HUES6 (cell line): ENCODE results near the gene EPHB1.
"Not testable (repeated sequence)": the region's sequence is repeated elsewhere in the genome, so short reads cannot be mapped to it uniquely, and the experiment has no call there.

Experiments used
- H3K27ac ChIP-seq: 2 replicates; pipeline ENCODE4 v1.7.0; 2013; ENCODE audit warnings: low read depth, mild to moderate bottlenecking, low read length, inconsistent platforms
- H3K27me3 ChIP-seq: 2 replicates; pipeline ENCODE4 v1.6.1; 2013; ENCODE audit warnings: low read length; ENCODE audit not compliant: control insufficient read depth, insufficient read depth
- H3K36me3 ChIP-seq: 2 replicates; pipeline ENCODE4 v1.6.1; 2013; ENCODE audit warnings: low read length; ENCODE audit not compliant: control insufficient read depth, insufficient read depth
- H3K4me1 ChIP-seq: 2 replicates; pipeline ENCODE4 v1.6.1; 2013; ENCODE audit warnings: low read length; ENCODE audit not compliant: control insufficient read depth, insufficient read depth
- H3K4me3 ChIP-seq: 2 replicates; pipeline ENCODE4 v1.5.1; 2013; ENCODE audit warnings: low read depth, low read length
- H3K9ac ChIP-seq: one replicate; pipeline ENCODE4 v1.6.1; 2013; ENCODE audit warnings: mild to moderate bottlenecking, low read length
- H3K9me3 ChIP-seq: 2 replicates; pipeline ENCODE4 v1.6.1; 2013; ENCODE audit warnings: low read depth, low read length; ENCODE audit not compliant: control insufficient read depth, insufficient read depth

Gene EPHB1

DNA sequence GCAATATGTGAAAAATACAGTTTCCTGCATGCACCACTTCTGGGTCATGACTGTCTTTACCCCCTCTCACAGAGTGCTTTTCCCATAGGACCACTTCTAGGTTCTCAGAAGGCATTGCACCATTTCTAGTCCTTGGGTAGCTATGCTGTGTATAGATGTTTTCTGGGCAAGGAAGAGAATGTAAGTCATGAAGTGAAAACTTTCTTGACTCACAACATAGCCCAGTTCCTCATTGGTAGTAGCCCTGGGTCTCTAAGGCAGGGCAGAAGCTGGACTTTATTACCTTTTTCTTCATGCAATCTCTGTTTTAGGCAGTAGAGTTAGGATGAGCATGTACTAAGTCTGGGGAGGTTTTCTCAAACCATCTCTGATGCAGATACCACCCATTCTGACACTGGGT is 203.1 kb downstream of the EPHB1 start:
- H3K36me3 ChIP-seq: no peaks in the 10 kb centered on the region
- no peaks in the 10 kb centered on the region for H3K27me3 ChIP-seq
- no peak overlapping the region for H3K9ac ChIP-seq
- H3K9me3 ChIP-seq: no peaks in the 10 kb centered on the region
- no peaks in the 10 kb centered on the region for H3K4me1 ChIP-seq
- H3K4me3 ChIP-seq: no peak overlapping the region
- H3K27ac ChIP-seq: no peak overlapping the region

DNA sequence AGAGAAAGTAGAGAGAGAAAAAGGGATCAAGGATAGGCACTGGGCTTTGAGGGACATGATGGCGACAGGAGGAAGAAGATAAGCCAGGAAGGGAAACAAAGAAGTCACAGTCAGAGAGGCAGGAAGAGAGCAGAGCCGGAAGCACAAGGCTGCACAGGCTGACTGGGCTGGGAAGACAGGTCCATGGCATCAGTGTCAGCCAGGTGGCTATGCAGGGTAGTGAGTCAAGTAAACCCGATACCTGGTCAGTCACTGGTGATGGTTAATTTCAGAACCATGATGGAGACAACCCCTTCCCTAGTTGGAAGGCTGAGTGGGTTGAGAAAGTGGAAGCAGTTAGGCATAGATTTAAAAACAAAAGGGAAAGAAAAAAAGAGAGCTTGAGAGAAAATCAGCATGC is 203.8 kb downstream of the EPHB1 start:
- no peaks in the 10 kb centered on the region for H3K27me3 ChIP-seq
- H3K9me3 ChIP-seq: no peaks in the 10 kb centered on the region
- H3K36me3 ChIP-seq: no peaks in the 10 kb centered on the region
- no peak overlapping the region for H3K9ac ChIP-seq
- no peak overlapping the region for H3K4me3 ChIP-seq
- H3K27ac ChIP-seq: no peak overlapping the region
- H3K4me1 ChIP-seq: no peaks in the 10 kb centered on the region

DNA sequence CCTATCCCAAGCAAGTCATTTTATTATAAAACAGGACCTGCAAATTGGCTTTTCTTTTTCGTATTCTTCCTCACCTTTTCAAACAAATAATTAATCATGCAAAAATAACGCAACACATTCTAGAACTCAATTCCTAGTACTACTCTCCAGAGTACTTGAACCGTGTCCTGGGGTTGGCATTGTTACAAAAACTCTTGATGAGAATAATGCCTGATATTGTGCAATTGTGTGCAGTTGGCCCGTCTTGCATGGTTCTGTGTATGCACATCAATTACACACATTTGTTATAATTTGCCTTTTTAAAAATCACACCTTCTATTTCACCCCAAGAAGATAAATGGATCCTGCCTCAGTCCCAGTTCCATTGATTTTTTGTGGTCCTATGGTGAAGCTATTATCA is 205.4 kb downstream of the EPHB1 start:
- Histone ChIP-seq H3K36me3 (no peaks in the 10 kb centered on the region), H3K27ac (no peak overlapping the region), H3K27me3 (no peaks in the 10 kb centered on the region), H3K4me3 (no peak overlapping the region), H3K4me1 (no peaks in the 10 kb centered on the region), H3K9me3 (no peaks in the 10 kb centered on the region), H3K9ac (no peak overlapping the region)

DNA sequence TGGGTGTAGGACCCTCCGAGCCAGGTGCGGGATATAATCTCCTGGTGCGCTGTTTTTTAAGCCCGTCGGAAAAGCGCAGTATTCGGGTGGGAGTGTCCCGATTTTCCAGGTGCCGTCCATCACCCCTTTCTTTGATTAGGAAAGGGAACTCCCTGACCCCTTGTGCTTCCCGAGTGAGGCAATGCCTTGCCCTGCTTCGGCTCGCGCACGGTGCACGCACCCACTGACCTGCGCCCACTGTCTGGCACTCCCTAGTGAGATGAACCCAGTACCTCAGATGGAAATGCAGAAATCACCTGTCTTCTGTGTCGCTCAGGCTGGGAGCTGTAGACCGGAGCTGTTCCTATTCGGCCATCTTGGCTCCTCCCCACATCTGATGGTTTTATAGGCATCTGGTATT is 210.6 kb downstream of the EPHB1 start:
- H3K9ac ChIP-seq, H3K4me3 ChIP-seq, H3K36me3 ChIP-seq, H3K4me1 ChIP-seq, H3K27ac ChIP-seq, H3K27me3 ChIP-seq: not testable (repeated sequence)
- H3K9me3 ChIP-seq: peaks cover 16% of the 10 kb centered on the region

DNA sequence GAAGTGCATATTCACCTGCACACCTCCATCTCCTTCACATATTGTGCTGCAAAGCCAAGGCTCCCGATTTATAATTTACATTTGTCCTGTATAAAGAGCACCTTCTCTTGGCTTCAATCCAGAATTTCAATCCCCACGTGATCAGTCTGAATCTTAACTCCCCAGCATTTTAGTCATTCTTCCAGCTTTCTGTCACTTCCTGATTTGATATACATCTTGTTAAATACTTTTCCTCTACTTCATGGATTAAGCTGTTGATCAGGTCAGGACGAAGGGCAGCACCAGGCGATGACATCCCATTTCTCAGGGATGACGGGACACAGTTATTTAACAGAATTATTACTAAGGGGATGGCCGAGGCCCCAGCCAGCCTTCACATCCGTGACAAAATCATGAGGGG is 212.5 kb downstream of the EPHB1 start:
- Histone ChIP-seq H3K36me3 (no peaks in the 10 kb centered on the region), H3K4me1 (no peaks in the 10 kb centered on the region), H3K27me3 (no peaks in the 10 kb centered on the region), H3K9me3 (peaks cover 16% of the 10 kb centered on the region), H3K27ac (no peak overlapping the region), H3K9ac (no peak overlapping the region), H3K4me3 (no peak overlapping the region)

DNA sequence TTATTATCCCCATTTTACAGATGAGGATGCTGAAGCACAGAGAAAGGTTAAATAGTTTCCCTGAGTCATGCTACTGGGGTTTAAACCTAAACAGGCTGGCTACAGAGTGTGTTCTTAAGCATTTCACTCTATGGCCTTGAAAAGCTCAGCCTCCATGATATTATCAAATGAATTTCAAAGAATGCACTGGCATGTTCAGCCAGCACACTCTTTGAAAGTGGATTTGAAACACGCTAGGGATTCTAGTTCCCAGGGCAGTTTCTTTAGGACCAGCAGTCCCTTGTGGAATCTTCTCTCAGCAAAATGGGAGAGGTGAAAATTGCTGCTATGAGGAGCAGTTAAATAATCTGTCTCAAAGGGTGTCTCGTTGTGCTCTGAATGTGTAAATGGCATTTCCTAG is 213.3 kb downstream of the EPHB1 start:
- H3K9ac ChIP-seq: no peak overlapping the region
- no peak overlapping the region for H3K4me3 ChIP-seq

DNA sequence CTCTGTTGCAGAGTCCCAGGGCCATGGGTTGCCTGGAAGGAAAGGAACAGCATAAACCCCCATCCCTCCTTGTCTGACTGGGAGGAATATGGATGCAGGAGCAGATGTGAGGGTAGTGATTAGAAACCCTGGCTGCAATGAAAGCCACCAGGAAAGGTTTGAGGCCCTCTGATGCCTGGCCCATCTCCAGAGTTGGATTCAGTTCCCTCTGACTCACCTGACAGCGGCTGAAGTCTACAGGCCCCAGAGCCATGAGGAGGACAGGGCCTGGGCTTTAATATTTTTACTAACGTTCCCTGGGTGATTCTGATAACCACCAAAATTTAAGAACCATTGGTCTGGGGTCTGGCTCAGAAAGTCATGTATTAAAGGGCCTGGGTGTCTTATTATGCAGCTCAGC is 214.0 kb downstream of the EPHB1 start:
- H3K27ac ChIP-seq: no peak overlapping the region
- no peaks in the 10 kb centered on the region for H3K27me3 ChIP-seq
- H3K9me3 ChIP-seq: peaks cover 16% of the 10 kb centered on the region
- no peaks in the 10 kb centered on the region for H3K4me1 ChIP-seq
- H3K4me3 ChIP-seq: no peak overlapping the region
- no peaks in the 10 kb centered on the region for H3K36me3 ChIP-seq
- H3K9ac ChIP-seq: no peak overlapping the region

More for the DNA sequence above, 213.3 kb downstream of the EPHB1 start:
- Histone ChIP-seq H3K36me3 (no peaks in the 10 kb centered on the region), H3K4me1 (no peaks in the 10 kb centered on the region), H3K27ac (no peak overlapping the region), H3K9me3 (peaks cover 16% of the 10 kb centered on the region), H3K27me3 (no peaks in the 10 kb centered on the region)

DNA sequence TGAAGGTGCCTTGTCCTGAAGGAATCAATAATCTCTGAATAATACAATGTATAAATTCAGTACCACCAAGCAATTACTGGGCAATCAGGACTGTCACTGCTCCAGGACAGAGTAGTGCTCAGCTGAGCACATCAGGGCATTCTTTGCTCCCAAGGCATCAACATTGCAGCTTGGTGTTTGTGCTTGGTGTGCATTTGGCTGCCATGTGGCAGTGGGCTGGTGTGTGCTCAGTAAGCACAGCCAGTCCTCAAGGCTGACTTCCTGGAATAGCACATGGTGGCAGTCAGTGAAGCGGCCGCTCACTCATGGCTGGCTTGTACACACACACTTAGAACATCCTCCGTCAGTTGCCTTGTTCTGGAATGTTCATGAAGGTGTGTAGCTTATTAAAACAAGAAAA is 217.0 kb downstream of the EPHB1 start:
- H3K36me3 ChIP-seq: no peaks in the 10 kb centered on the region
- no peaks in the 10 kb centered on the region for H3K27me3 ChIP-seq
- H3K27ac ChIP-seq: no peak overlapping the region
- no peak overlapping the region for H3K4me3 ChIP-seq
- H3K9ac ChIP-seq: no peak overlapping the region
- 0 out of 2 replicates have a peak, but pooled peaks cover under 1% of the 10 kb centered on the region for H3K9me3 ChIP-seq
- H3K4me1 ChIP-seq: no peaks in the 10 kb centered on the region

DNA sequence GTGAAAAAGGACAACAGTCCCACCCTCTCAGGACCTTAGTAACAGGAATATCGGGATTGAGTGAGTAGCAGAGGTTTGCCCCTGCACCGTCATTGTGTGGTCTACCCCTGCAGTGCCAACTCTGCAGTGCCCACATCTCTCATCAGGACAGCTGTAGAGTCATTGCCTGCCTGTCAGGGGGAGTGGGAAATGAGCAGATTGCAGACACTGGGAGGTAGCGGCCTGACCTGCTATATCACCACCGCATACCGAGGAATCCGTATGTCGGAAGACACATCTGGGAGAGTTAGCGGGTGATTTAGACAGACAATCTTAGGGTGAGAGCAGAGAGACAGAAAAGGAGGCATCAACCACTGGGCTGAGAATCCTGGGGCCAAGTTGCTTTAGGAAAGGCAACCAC is 218.1 kb downstream of the EPHB1 start:
- H3K27ac ChIP-seq: no peak overlapping the region
- no peaks in the 10 kb centered on the region for H3K27me3 ChIP-seq
- no peaks in the 10 kb centered on the region for H3K9me3 ChIP-seq
- peaks cover 5% of the 10 kb centered on the region; the same call in 1 of the 2 replicates for H3K4me1 ChIP-seq
- H3K9ac ChIP-seq: no peak overlapping the region
- no peaks in the 10 kb centered on the region for H3K36me3 ChIP-seq
- H3K4me3 ChIP-seq: no peak overlapping the region

DNA sequence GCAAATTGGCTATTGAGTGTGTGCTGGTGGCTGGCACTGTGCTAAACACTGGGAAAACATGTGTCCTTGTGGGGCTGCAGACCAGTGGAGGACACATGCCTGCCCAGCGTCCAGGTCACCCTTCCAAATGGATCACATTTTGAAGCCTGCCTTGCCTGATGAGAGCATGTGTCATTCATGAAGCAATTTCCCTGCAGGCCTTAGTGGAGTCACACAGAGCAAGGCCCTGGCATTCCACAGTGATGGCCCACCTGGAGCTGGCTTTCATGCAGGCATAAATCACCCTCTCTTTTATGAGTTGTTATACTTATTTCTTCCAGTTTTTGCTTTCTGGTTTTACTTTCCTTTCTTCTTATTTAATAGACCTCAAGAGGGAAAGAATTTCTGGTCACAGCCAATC is 219.5 kb downstream of the EPHB1 start:
- Histone ChIP-seq H3K27me3 (no peaks in the 10 kb centered on the region), H3K9me3 (no peaks in the 10 kb centered on the region), H3K36me3 (no peaks in the 10 kb centered on the region), H3K4me1 (peaks cover 14% of the 10 kb centered on the region; the same call in 1 of the 2 replicates), H3K9ac (no peak overlapping the region), H3K4me3 (no peak overlapping the region), H3K27ac (no peak overlapping the region)

DNA sequence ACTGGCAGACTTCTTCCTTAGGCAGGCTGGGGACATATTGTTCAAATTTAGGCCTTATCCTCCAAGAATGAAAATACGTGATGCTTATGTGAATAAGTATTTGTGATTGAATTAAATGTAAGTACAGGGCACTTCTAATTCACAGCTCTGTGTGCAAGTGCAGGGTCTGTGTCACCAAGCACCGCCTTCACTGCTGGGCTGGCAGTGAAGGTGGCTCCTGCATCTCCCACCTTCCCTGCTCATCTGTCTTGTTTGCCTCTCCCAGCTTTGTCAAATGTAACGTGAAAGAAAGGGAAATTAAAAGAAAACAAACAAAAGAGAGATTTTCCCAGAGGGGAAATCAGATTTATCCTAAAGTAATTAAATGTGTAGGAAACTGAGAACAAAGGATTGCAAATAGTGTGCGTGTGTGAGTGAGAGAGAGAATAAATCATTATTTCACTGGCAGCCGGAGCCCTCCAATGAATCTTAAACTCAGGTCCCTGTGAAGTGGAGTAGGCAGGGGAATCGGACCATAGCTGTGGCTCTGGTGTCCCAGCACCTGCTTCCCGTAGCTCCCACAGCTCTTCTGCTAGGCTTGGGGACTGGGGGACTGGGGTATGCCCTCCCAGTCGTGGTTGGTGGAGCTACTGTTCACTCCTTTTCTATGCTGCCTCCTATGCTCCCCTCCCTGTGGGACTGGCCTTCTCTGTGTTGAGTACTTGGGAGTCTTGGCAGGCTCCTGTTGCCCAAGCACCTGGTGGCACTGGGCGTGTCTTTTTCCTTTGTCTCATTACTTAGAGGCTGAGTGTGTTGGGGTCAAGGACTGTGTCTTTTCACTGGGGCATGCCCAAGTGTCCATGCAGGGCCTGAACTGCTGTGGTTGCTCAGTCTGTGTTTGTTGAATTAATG is 222.2 kb downstream of the EPHB1 start:
- H3K4me1 ChIP-seq: peaks cover 14% of the 10 kb centered on the region; the same call in 1 of the 2 replicates
- H3K27ac ChIP-seq: no peak overlapping the region
- no peaks in the 10 kb centered on the region for H3K9me3 ChIP-seq
- H3K9ac ChIP-seq: no peak overlapping the region
- no peak overlapping the region for H3K4me3 ChIP-seq
- H3K27me3 ChIP-seq: no peaks in the 10 kb centered on the region
- no peaks in the 10 kb centered on the region for H3K36me3 ChIP-seq
